Thyroid gland (tissue), 4 donors: Measurements from ENCODE around the gene FXYD5. TPM values are rescaled to one million over a fixed set of nuclear protein-coding genes. Genes with fewer than 3 reads are reported as not detected.

ENCODE experiments used
- DNase-seq, 2 donors: peaks; one replicate each; pipeline ENCODE4 v3.0.0-alpha.2; 2019
- H3K27ac ChIP-seq, 3 donors: fragments of 200-600 bp; sonication (generic); 1 replicate in 2 of 3; 2 replicates in 1 of 3; pipeline ENCODE4 v1.5.1; 2016 to 2019; ENCODE audit warnings: mild to moderate bottlenecking in 1 of 3, moderate library complexity in 1 of 3
- H3K27me3 ChIP-seq: fragments of 200-600 bp; sonication (generic); one replicate; pipeline ENCODE4 v1.5.1; 2019
- H3K36me3 ChIP-seq, 2 donors: fragments of 200-600 bp; sonication (generic); one replicate each; pipeline ENCODE4 v1.5.1; 2016 to 2019
- H3K4me1 ChIP-seq, 2 donors: fragments of 200-600 bp; sonication (generic); one replicate each; pipeline ENCODE4 v1.5.1; 2017 to 2019
- H3K4me3 ChIP-seq, 3 donors: fragments of 200-600 bp; sonication (generic); replicated peaks in 1 of 3; 1 replicate in 2 of 3; 2 replicates in 1 of 3; pipeline ENCODE4 v1.5.1; 2016; ENCODE audit warnings: mild to moderate bottlenecking in 1 of 3
- H3K9me3 ChIP-seq: fragments of 200-600 bp; sonication (generic); one replicate; pipeline ENCODE4 v1.5.1; 2017
- POLR2A ChIP-seq, 2 donors: fragments of 450-650 bp; IDR thresholded peaks; one replicate each; pipeline ENCODE4 v1.6.1; 2017; ENCODE audit warnings: antibody characterized with exemption in 2 of 2, mild to moderate bottlenecking in 2 of 2, moderate library complexity in 1 of 2
- WGBS, 2 donors: methylation state at CpG; one replicate each; pipeline ENCODE4 v1.1.5; 2017; 5-methylcytosine and 5-hydroxymethylcytosine counted together
- intact Hi-C: fragments of 100-400 bp; cut with DNase I; formaldehyde crosslinking; loops from one replicate; pipeline ENCODE4 v1.15.1; 2023
- total RNA-seq, 4 donors: library from RNA; depleted of rRNA; stranded (reverse); fragments of >200 nt; gene quantifications; one replicate each; pipeline ENCODE4 v1.2.3, GENCODE V29; 2016
- TF ChIP-seq, protein P1 (sequence below), 6 experiments: fragments of 200-600 bp in 3 of 6; fragments of 450-650 bp in 3 of 6; sonication (generic) in 3 of 6; IDR thresholded peaks; one replicate each; pipeline ENCODE4 v1.5.1; 2016 to 2019; ENCODE audit warnings: antibody characterized with exemption in 6 of 6, mild to moderate bottlenecking in 2 of 6, inconsistent platforms in 1 of 6, moderate library complexity in 1 of 6

FXYD5 gene
- total RNA-seq, 4 donors from 2014 or later = 9.3 to 52.4 (median 19.6) TPM

DNA sequence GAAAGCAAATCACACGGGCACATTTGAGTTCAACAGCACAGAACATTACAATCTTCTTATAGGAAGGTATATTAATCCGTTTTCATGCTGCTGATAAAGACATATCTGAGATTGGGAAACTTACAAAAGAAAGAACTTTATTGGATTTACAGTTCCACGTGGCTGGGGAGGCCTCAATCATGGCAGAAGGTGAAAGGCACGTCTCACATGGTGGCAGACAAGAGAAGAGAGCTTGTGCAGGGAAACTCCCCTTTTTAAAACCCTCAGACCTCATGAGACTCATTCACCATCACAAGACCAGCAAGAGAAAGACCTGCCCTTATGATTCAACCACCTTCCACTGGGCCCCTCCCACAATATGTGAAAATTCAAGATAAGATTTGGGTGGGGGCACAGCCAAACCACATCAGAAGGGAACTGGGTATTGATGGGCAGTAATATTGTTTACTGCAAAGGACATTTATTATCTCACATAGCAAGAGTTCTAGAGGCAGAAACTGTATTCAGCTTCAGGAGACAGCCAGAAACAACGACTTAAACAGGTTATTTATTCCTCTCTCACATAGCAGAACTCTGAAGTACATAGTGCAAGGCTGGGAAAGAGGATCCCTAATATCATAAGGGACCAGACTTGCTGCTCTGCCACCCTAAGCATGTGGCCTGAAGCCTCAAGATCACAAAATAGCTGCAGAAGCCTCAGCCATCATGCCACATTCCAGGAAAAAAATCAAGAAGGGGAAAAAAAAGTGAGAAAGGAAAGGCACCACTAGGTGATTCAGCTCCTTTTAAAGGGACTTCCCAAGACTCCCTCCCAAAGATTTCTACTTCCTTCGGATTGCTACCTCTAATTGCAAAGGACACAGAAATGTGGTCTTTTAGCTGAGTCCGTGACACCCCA, 23.1 kb downstream of the FXYD5 start:
- Histone ChIP-seq H3K4me1 (no peaks in the 10 kb centered on the region), H3K27ac (no peak overlapping the region), H3K36me3 (no peaks in the 10 kb centered on the region), H3K27me3 (no peaks in the 10 kb centered on the region), H3K9me3 (no peaks in the 10 kb centered on the region), H3K4me3 (no peak overlapping the region)
- WGBS, 2 donors = 77 to 83% methylated on average over 7 of the region's 7 CpGs
- DNase-seq = no peak
- intact Hi-C loops = no loop called here
- no peak for TF ChIP-seq POLR2A (IDR thresholded peaks at IDR 0.05)
- TF ChIP-seq, protein P1, sequence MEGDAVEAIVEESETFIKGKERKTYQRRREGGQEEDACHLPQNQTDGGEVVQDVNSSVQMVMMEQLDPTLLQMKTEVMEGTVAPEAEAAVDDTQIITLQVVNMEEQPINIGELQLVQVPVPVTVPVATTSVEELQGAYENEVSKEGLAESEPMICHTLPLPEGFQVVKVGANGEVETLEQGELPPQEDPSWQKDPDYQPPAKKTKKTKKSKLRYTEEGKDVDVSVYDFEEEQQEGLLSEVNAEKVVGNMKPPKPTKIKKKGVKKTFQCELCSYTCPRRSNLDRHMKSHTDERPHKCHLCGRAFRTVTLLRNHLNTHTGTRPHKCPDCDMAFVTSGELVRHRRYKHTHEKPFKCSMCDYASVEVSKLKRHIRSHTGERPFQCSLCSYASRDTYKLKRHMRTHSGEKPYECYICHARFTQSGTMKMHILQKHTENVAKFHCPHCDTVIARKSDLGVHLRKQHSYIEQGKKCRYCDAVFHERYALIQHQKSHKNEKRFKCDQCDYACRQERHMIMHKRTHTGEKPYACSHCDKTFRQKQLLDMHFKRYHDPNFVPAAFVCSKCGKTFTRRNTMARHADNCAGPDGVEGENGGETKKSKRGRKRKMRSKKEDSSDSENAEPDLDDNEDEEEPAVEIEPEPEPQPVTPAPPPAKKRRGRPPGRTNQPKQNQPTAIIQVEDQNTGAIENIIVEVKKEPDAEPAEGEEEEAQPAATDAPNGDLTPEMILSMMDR (IDR thresholded peaks at IDR 0.05) = no peak

DNA sequence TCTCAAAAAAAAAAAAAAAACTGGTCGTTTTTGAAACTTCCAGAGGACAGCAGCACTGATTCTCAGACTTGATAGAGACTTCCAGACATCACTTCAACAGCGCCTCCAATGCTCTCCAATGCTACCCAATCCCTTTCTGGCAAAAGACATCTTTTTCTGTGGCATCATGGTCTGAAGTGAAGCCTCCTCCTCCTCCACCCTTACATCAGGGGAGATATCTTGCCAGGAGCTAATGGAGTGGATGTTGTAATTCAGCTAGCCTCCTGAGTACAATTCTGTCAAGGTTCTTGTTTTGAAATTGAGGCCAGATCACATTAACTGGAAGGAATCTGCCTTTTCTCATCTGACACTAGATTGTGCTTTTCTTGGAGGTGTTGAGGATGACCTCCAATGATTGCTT, 24.2 kb downstream of the FXYD5 start:
- H3K4me1 ChIP-seq = no peaks in the 10 kb centered on the region
- H3K9me3 ChIP-seq = no peaks in the 10 kb centered on the region
- DNase-seq = no peak
- H3K27ac ChIP-seq = no peak overlapping the region
- H3K27me3 ChIP-seq = no peaks in the 10 kb centered on the region
- H3K4me3 ChIP-seq = no peak overlapping the region
- TF ChIP-seq, protein P1 (IDR thresholded peaks at IDR 0.05) = no peak
- no peak for TF ChIP-seq POLR2A (IDR thresholded peaks at IDR 0.05)
- H3K36me3 ChIP-seq = no peaks in the 10 kb centered on the region
- intact Hi-C loops = no loop called here
- WGBS, 2 donors = 48 to 68% methylated on average over 2 of the region's 2 CpGs

DNA sequence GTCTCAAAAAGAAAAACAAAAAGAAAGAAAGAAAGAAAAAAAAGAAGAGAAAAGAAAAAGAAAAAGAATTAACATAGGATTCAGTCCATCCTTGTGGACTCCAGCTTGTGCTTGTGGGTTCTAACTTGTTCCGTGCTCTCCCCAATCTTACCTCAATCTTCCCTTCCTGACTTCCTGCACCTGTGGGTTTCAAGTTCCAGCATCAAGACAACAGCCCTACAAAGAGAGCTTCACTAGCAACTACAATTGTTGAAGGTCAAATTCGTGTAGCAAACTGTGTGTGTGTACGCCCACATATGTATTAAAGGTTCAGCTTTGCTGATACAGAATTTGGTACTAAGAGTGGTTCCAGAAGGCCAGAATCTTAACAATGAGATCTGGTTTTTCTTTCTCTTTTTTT, 25.3 kb downstream of the FXYD5 start:
- no peaks in the 10 kb centered on the region for H3K27me3 ChIP-seq
- H3K27ac ChIP-seq = no peak overlapping the region
- no peak for DNase-seq
- 75 to 88% methylated on average over 3 of the region's 3 CpGs for WGBS, 2 donors
- intact Hi-C loops = no loop called here
- H3K4me3 ChIP-seq = no peak overlapping the region
- no peaks in the 10 kb centered on the region for H3K9me3 ChIP-seq
- TF ChIP-seq POLR2A (IDR thresholded peaks at IDR 0.05) = no peak
- TF ChIP-seq, protein P1 (IDR thresholded peaks at IDR 0.05) = no peak
- H3K36me3 ChIP-seq = no peaks in the 10 kb centered on the region
- no peaks in the 10 kb centered on the region for H3K4me1 ChIP-seq

DNA sequence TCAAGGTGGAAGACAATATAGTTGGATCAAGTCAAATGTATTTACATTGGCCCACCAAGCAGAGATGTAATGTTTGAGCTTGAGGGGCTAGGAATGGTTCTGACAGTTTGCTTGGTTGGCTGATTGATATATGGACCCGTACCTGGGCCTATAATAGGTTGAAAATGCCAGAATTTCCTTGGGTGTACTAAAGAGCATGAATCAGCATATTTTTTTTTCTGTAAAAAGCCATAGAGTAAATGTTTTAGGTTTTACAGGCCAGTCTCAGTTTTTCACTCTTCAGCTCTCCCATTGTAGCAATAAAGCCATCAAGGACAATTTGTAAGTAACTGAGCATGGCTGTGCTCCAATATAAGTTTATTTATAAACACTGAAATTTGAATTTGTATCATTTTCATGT, 26.9 kb downstream of the FXYD5 start:
- H3K9me3 ChIP-seq = no peaks in the 10 kb centered on the region

DNA sequence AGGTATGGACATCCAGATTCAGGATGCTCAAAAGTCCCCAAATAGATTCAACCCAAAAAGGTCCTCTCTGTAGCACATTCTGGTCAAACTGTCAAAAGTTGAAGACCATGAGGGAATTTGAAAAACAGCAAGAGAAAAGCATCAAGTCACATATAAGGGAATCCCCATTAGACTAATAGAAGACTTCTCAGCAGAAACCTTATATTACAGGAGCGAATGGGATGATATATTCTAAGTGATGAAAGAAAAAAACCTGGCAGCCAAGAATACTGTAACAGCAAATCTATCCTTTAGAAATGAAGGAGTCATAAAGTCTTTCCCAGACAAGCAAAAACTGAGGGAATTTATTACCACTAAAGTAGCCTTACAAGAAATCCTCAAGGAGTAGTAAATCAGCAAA, 29.7 kb downstream of the FXYD5 start:
- Histone ChIP-seq H3K27me3 (no peaks in the 10 kb centered on the region), H3K9me3 (no peaks in the 10 kb centered on the region), H3K4me1 (no peaks in the 10 kb centered on the region), H3K36me3 (no peaks in the 10 kb centered on the region), H3K4me3 (no peak overlapping the region), H3K27ac (no peak overlapping the region)
- TF ChIP-seq, protein P1 (IDR thresholded peaks at IDR 0.05) = no peak
- TF ChIP-seq POLR2A (IDR thresholded peaks at IDR 0.05) = no peak
- DNase-seq = no peak
- intact Hi-C loops = no loop called here
- WGBS, 2 donors = 85 to 93% methylated on average over 1 of the region's 1 CpG

More for the DNA sequence above, 26.9 kb downstream of the FXYD5 start:
- H3K36me3 ChIP-seq = no peaks in the 10 kb centered on the region
- H3K27me3 ChIP-seq = no peaks in the 10 kb centered on the region
- no peak overlapping the region for H3K4me3 ChIP-seq
- intact Hi-C loops = no loop called here
- H3K27ac ChIP-seq = no peak overlapping the region
- H3K4me1 ChIP-seq = no peaks in the 10 kb centered on the region
- no peak for DNase-seq
- 84 to 87% methylated on average over 1 of the region's 1 CpG for WGBS, 2 donors
- TF ChIP-seq, protein P1 (IDR thresholded peaks at IDR 0.05) = no peak
- TF ChIP-seq POLR2A (IDR thresholded peaks at IDR 0.05) = no peak
